GM12878 (cell line): ENCODE measurements around the gene PDZRN4. TPM values are rescaled to one million over a fixed set of nuclear protein-coding genes. Genes with fewer than 3 reads are reported as not detected.

Source experiments
- ATAC-seq: fragments of 200-7000 bp; cut with Tn5 transposase; 3 replicates; pipeline ENCODE4 v1.9.1; 2020; ENCODE audit warnings: mild to moderate bottlenecking, moderate library complexity
- BruUV-seq: library from RNA; stranded (reverse); fragments of 400-500 nt; replicated peaks from 2 replicates; lab custom pipeline; 2021; lab: Mats Ljungman, UMichigan
- CTCF ChIA-PET: fragments of 300-600 bp; sonication (Branson Sonifier 250); formaldehyde crosslinking; extraction: SDS; loops from one replicate; lab custom pipeline; 2021; ENCODE audit warnings: inconsistent platforms; lab: Yijun Ruan, JAX
- POLR2A ChIA-PET: fragments of 350-600 bp; formaldehyde crosslinking; extraction: SDS; loops from one replicate; lab custom pipeline; 2021; ENCODE audit warnings: inconsistent platforms; lab: Charles Lee
- RAD21 ChIA-PET: fragments of 300-600 bp; sonication (Branson Sonifier 250); formaldehyde crosslinking; loops from one replicate; lab custom pipeline; 2023; ENCODE audit warnings: antibody characterized with exemption; ENCODE audit not compliant: unreplicated experiment; lab: Charles Lee
- SMC1A ChIA-PET: fragments of 300-600 bp; sonication (Branson Sonifier 250); formaldehyde crosslinking; loops from one replicate; lab custom pipeline; 2023; ENCODE audit not compliant: unreplicated experiment, uncharacterized antibody; lab: Charles Lee
- DNase-seq: peaks from one replicate; pipeline ENCODE4 v3.0.0-alpha.2; 2011; ENCODE audit warnings: low read depth, low spot score
- FAIRE-seq: peaks from 3 replicates; lab custom pipeline; 2011; peaks lifted over from hg19 to GRCh38; lab: Jason Lieb, UNC
- H2AFZ ChIP-seq: 2 replicates; pipeline ENCODE4 v1.6.0; 2011; ENCODE audit warnings: low read depth, low read length, control low read depth; ENCODE audit not compliant: control insufficient read depth
- H3K27ac ChIP-seq: 2 replicates; pipeline ENCODE4 v1.5.1; 2011; ENCODE audit warnings: control low read depth; ENCODE audit not compliant: control insufficient read depth, insufficient read depth
- H3K27me3 ChIP-seq, 2 experiments: replicated peaks in 1 of 2; 2 replicates each; pipeline versions ENCODE4 v1.6.0 to v1.6.1; 2011; ENCODE audit warnings: low read length in 1 of 2; ENCODE audit not compliant: control insufficient read depth in 2 of 2, insufficient read depth in 2 of 2
- H3K36me3 ChIP-seq, 2 experiments: 2 replicates each; pipeline ENCODE4 v1.5.1; 2011; ENCODE audit warnings: low read length in 1 of 2; ENCODE audit not compliant: control insufficient read depth in 2 of 2, insufficient read depth in 2 of 2
- H3K4me1 ChIP-seq: 2 replicates; pipeline ENCODE4 v1.6.1; 2011; ENCODE audit warnings: mild to moderate bottlenecking, low read length, moderate library complexity, mixed read lengths; ENCODE audit not compliant: control insufficient read depth, insufficient read depth
- H3K4me2 ChIP-seq: 2 replicates; pipeline ENCODE4 v1.6.0; 2011; ENCODE audit warnings: control low read depth; ENCODE audit not compliant: control insufficient read depth, insufficient read depth
- H3K4me3 ChIP-seq: fragments of 200-600 bp; sonication (generic); 2 replicates; pipeline ENCODE4 v1.5.1; 2016
- H3K79me2 ChIP-seq: 2 replicates; pipeline ENCODE4 v1.6.0; 2011; ENCODE audit warnings: low read length; ENCODE audit not compliant: control insufficient read depth, insufficient read depth
- H3K9ac ChIP-seq: 2 replicates; pipeline ENCODE4 v1.8.0; 2011; ENCODE audit warnings: low read length, control low read depth, mixed read lengths; ENCODE audit not compliant: control insufficient read depth, insufficient read depth
- H3K9me3 ChIP-seq: replicated peaks from 3 replicates; pipeline ENCODE4 v1.5.1; 2011; ENCODE audit warnings: mild to moderate bottlenecking, low read length; ENCODE audit not compliant: control insufficient read depth, insufficient read depth
- H4K20me1 ChIP-seq: 2 replicates; pipeline ENCODE4 v1.6.0; 2011; ENCODE audit not compliant: control insufficient read depth, insufficient read depth
- ATF3 ChIP-seq: IDR thresholded peaks from 2 replicates; pipeline ENCODE4 v1.6.1; 2011; ENCODE audit warnings: low read depth, mild to moderate bottlenecking, low read length, moderate library complexity, borderline replicate concordance; ENCODE audit errors: extremely low read depth
- BACH1 ChIP-seq: fragments of 450-650 bp; IDR thresholded peaks from 2 replicates; pipeline ENCODE4 v1.6.1; 2017; ENCODE audit warnings: mild to moderate bottlenecking, borderline replicate concordance
- BMI1 ChIP-seq: fragments of 450-650 bp; IDR thresholded peaks from 2 replicates; pipeline ENCODE4 v1.6.1; 2016; ENCODE audit warnings: mild to moderate bottlenecking, moderate library complexity, borderline replicate concordance
- CHD2 ChIP-seq: IDR thresholded peaks from 2 replicates; pipeline ENCODE4 v1.6.1; 2011; ENCODE audit warnings: low read depth, low read length, improper control_type of control experiment, borderline replicate concordance
- EGR1 ChIP-seq, 2 experiments: IDR thresholded peaks; 1 replicate in 1 of 2; 2 replicates in 1 of 2; pipeline ENCODE4 v1.6.1; 2011 to 2012; ENCODE audit warnings: low read depth in 2 of 2, low read length in 2 of 2, borderline replicate concordance in 1 of 2, mild to moderate bottlenecking in 1 of 2, moderate library complexity in 1 of 2
- ESRRA ChIP-seq: IDR thresholded peaks from 2 replicates; pipeline ENCODE4 v1.6.1; 2012; ENCODE audit warnings: mild to moderate bottlenecking, low read length, improper control_type of control experiment
- FOXK2 ChIP-seq: fragments of 450-650 bp; IDR thresholded peaks from 2 replicates; pipeline ENCODE4 v1.6.1; 2017; ENCODE audit warnings: mild to moderate bottlenecking, moderate library complexity
- JUND ChIP-seq: IDR thresholded peaks from 2 replicates; pipeline ENCODE4 v1.6.1; 2012; ENCODE audit warnings: low read depth, mild to moderate bottlenecking, low read length, improper control_type of control experiment, moderate library complexity
- MAX ChIP-seq: IDR thresholded peaks from 2 replicates; pipeline ENCODE4 v1.6.1; 2012; ENCODE audit warnings: low read depth, low read length, improper control_type of control experiment
- MTA2 ChIP-seq: fragments of 450-650 bp; IDR thresholded peaks from 2 replicates; pipeline ENCODE4 v1.6.1; 2016; ENCODE audit warnings: low read depth, mild to moderate bottlenecking, moderate library complexity
- NBN ChIP-seq: fragments of 450-650 bp; IDR thresholded peaks from 2 replicates; pipeline ENCODE4 v1.6.1; 2016
- NFXL1 ChIP-seq: fragments of 450-650 bp; IDR thresholded peaks from 2 replicates; pipeline ENCODE4 v1.6.1; 2017; ENCODE audit warnings: antibody characterized with exemption, mild to moderate bottlenecking, borderline replicate concordance
- NR2C1 ChIP-seq: fragments of 450-650 bp; IDR thresholded peaks from 2 replicates; pipeline ENCODE4 v1.6.1; 2017; ENCODE audit warnings: antibody characterized with exemption, mild to moderate bottlenecking, moderate library complexity
- NR2F1 ChIP-seq: fragments of 450-650 bp; conservative IDR thresholded peaks from 2 replicates; pipeline ENCODE4 v1.6.1; 2017; ENCODE audit warnings: mild to moderate bottlenecking
- POLR2AphosphoS2 ChIP-seq: IDR thresholded peaks from 2 replicates; pipeline ENCODE4 v1.6.1; 2011; ENCODE audit warnings: low read depth, mild to moderate bottlenecking, low read length, improper control_type of control experiment, moderate library complexity
- RAD21 ChIP-seq: IDR thresholded peaks from 2 replicates; pipeline ENCODE4 v1.6.1; 2011; ENCODE audit warnings: mild to moderate bottlenecking, low read depth, low read length, moderate library complexity; ENCODE audit not compliant: insufficient read depth
- SUZ12 ChIP-seq: fragments of 200-600 bp; sonication (generic); IDR thresholded peaks from one replicate; pipeline ENCODE4 v1.6.1; 2018; ENCODE audit warnings: antibody characterized with exemption, mild to moderate bottlenecking; ENCODE audit not compliant: unreplicated experiment
- WGBS: methylation state at CpG from one replicate; pipeline ENCODE4 v1.1.6; 2016; ENCODE audit warnings: low lambda C conversion rate; ENCODE audit not compliant: insufficient replicate concordance, insufficient coverage; ENCODE audit errors: missing lambda C conversion rate; 5-methylcytosine and 5-hydroxymethylcytosine counted together
- in situ Hi-C: fragments of 300-500 bp; cut with MboI; formaldehyde crosslinking; loops from 9 replicates; pipeline ENCODE4 v1.14.3; 2018; ENCODE audit warnings: mixed read lengths
- intact Hi-C: fragments of 100-400 bp; cut with micrococcal nuclease; formaldehyde crosslinking; loops from one replicate; pipeline ENCODE4 v1.14.2; 2022; ENCODE audit not compliant: unreplicated experiment
- polyA plus RNA-seq, 11 experiments: library from polyadenylated mRNA; depleted of rRNA in 4 of 11; unstranded in 6 of 11; stranded (reverse) in 5 of 11; fragments of >200 nt; fragmentation: Nextera tagmentation in 4 of 11; fragmentation: Illumina TruSeq in 1 of 11; extraction: Ambion mirVana in 4 of 11; extraction: Trizol in 1 of 11; gene quantifications; 1 replicate in 1 of 11; 2 replicates in 10 of 11; pipeline versions ENCODE4 v1.2.1 to v1.2.3, GENCODE V29; 2011 to 2016; ENCODE audit warnings: inconsistent platforms in 2 of 11, missing spikeins in 2 of 11, low read depth in 1 of 11
- total RNA-seq, 4 experiments: library from RNA; depleted of rRNA in 3 of 4; stranded (reverse); fragments of >200 nt in 3 of 4; fragmentation: Illumina TruSeq in 1 of 4; extraction: Trizol in 1 of 4; gene quantifications; 2 replicates each; pipeline versions ENCODE4 v1.2.1 to v1.2.3, GENCODE V29; 2013 to 2021

PDZRN4 gene
- total and polyA plus RNA-seq, 10 of the 15 experiments (the other 5 are each of a cell fraction or from before 2014, with no cell fraction given): 0.03 TPM; not detected in 9

GRCh38 chr12:41141104-41141503 lies 47.0 kb upstream of the PDZRN4 start:
- H3K4me1 ChIP-seq: no peaks in the 10 kb centered on the region
- no peaks in the 10 kb centered on the region for H3K9me3 ChIP-seq
- 10% methylated on average over 2 of the region's 2 CpGs for WGBS
- no peak overlapping the region for H2AFZ ChIP-seq
- DNase-seq: no peak
- H3K4me2 ChIP-seq: no peak overlapping the region
- TF ChIP-seq SUZ12: no peak
- TF ChIP-seq FOXK2: no peak
- no peak for TF ChIP-seq POLR2AphosphoS2
- no peak for TF ChIP-seq MAX
- no peak for TF ChIP-seq EGR1 (IDR thresholded peaks at IDR 0.05; ENCODE audit: borderline replicate concordance in 1 of 2, low read depth in 2 of 2, low read length in 2 of 2)
- no peak for TF ChIP-seq RAD21
- no peak for TF ChIP-seq ESRRA
- TF ChIP-seq NR2F1: no peak
- no peak for TF ChIP-seq NFXL1
- no peak for TF ChIP-seq BACH1
- no peak for TF ChIP-seq ATF3
- no peak for TF ChIP-seq MTA2
- TF ChIP-seq JUND: no peak
- TF ChIP-seq CHD2: no peak
- TF ChIP-seq NBN: no peak
- TF ChIP-seq BMI1: no peak
- TF ChIP-seq NR2C1: no peak
- TF ChIP-seq, all 136 proteins: peak for 0
- FAIRE-seq (no peak), ATAC-seq (no peak)
- no peak overlapping the region for H3K27ac ChIP-seq
- RAD21 ChIA-PET: no interaction called here
- no peaks in the 10 kb centered on the region for H4K20me1 ChIP-seq
- no peak overlapping the region for H3K4me3 ChIP-seq
- H3K9ac ChIP-seq: no peak overlapping the region
- no peaks in the 10 kb centered on the region for H3K79me2 ChIP-seq
- H3K36me3 ChIP-seq: no peaks in the 10 kb centered on the region
- H3K27me3 ChIP-seq: no peaks in the 10 kb centered on the region
- POLR2A ChIA-PET: no interaction called here
- in situ Hi-C loops: no loop called here
- CTCF ChIA-PET: no interaction called here
- SMC1A ChIA-PET: no interaction called here
- BruUV-seq: no TSS peak
- intact Hi-C loops: no loop called here
